Activated CD4-positive, alpha-beta T cell treated with anti-CD3 and anti-CD28 coated beads, Interleukin-2, amount 50 U/mL, for 16 hours (primary cell): ENCODE measurements around the gene ESYT2.

Source experiments
- DNase-seq: peaks from one replicate; pipeline ENCODE4 v3.0.0-alpha.2; 2020

ESYT2 gene

GRCh38 chr7:158682456-158682855 lies 146.9 kb downstream of the ESYT2 start:
- no peak for DNase-seq
